NK-92 treated with Interleukin-12 subunit alpha and Interleukin-12 subunit beta, amount 100 ng/mL, for 24 hours (cell line): ENCODE data around the gene RPS16.

Experiments
- DNase-seq: peaks from one replicate; lab custom pipeline; 2025; lab: John Stamatoyannopoulos, UW

The RPS16 gene

GRCh38 chr19:39449116-39449797 lies 13.5 kb upstream of the RPS16 start:
- DNase-seq: no peak

GRCh38 chr19:39448271-39448670 lies 12.5 kb upstream of the RPS16 start:
- DNase-seq: no peak

GRCh38 chr19:39446365-39447084 lies 10.8 kb upstream of the RPS16 start:
- DNase-seq: no peak

- peak; percentile 96 for DNase-seq
Observed at GRCh38 chr19:39445196-39446111, 9.7 kb upstream of the RPS16 start, which contains the start of gene SUPT5H. SUPT5H (plus strand) TSS chr19:39445582; CDS start chr19:39445891, 309 bp downstream.

- no peak for DNase-seq
Observed at GRCh38 chr19:39444598-39445195, 8.9 kb upstream of the RPS16 start.

- DNase-seq: no peak
Observed at GRCh38 chr19:39438270-39438934, 2.7 kb upstream of the RPS16 start.

- no peak for DNase-seq
Observed at GRCh38 chr19:39436350-39436716, 584 bp upstream of the RPS16 start.

- DNase-seq: no peak
Observed at GRCh38 chr19:39434123-39435076, 1.3 kb downstream of the RPS16 start.

GRCh38 chr19:39433480-39434079 lies 2.2 kb downstream of the RPS16 start:
- DNase-seq: no peak

- DNase-seq: no peak
Observed at GRCh38 chr19:39432677-39433025, 3.1 kb downstream of the RPS16 start.

GRCh38 chr19:39430675-39431593 lies 4.8 kb downstream of the RPS16 start:
- DNase-seq: no peak

- no peak for DNase-seq
Observed at GRCh38 chr19:39428283-39429112, 7.3 kb downstream of the RPS16 start.

GRCh38 chr19:39427707-39428106 lies 8.0 kb downstream of the RPS16 start:
- no peak for DNase-seq

- no peak for DNase-seq
Observed at GRCh38 chr19:39426170-39426569, 9.6 kb downstream of the RPS16 start.

GRCh38 chr19:39425744-39426143 lies 10.0 kb downstream of the RPS16 start:
- DNase-seq: no peak

- DNase-seq: no peak
Observed at GRCh38 chr19:39424934-39425333, 10.8 kb downstream of the RPS16 start.

GRCh38 chr19:39423258-39424086 lies 12.3 kb downstream of the RPS16 start:
- no peak for DNase-seq
